ENCODE results near the gene ABLIM1.

ABLIM1 gene

GRCh38 chr10:114643158-114643557 is 14.9 kb downstream of the ABLIM1 start:
- TF ChIP-seq ZBTB7A (IDR thresholded peaks at IDR 0.05; ENCODE audit: low read depth) (no peak), USF1 (IDR thresholded peaks at IDR 0.05) (no peak), TEAD4 (IDR thresholded peaks at IDR 0.05) (no peak), CEBPB (IDR thresholded peaks at IDR 0.05) (no peak), NFIC (IDR thresholded peaks at IDR 0.05) (no peak), RAD21 (IDR thresholded peaks at IDR 0.05; ENCODE audit: low read depth) (no peak), TAF1 (IDR thresholded peaks at IDR 0.05; ENCODE audit: low read depth) (no peak), EGR1 (IDR thresholded peaks at IDR 0.05) (no peak), FOXM1 (IDR thresholded peaks at IDR 0.05; ENCODE audit: borderline replicate concordance, low read depth) (no peak), YY1 (IDR thresholded peaks at IDR 0.05; ENCODE audit: low read depth) (no peak), TCF12 (IDR thresholded peaks at IDR 0.05; ENCODE audit: low read depth) (no peak), CREB1 (IDR thresholded peaks at IDR 0.05; ENCODE audit: low read depth) (no peak), EP300 (IDR thresholded peaks at IDR 0.05; ENCODE audit: borderline replicate concordance) (no peak)
- TF ChIP-seq, protein P1, sequence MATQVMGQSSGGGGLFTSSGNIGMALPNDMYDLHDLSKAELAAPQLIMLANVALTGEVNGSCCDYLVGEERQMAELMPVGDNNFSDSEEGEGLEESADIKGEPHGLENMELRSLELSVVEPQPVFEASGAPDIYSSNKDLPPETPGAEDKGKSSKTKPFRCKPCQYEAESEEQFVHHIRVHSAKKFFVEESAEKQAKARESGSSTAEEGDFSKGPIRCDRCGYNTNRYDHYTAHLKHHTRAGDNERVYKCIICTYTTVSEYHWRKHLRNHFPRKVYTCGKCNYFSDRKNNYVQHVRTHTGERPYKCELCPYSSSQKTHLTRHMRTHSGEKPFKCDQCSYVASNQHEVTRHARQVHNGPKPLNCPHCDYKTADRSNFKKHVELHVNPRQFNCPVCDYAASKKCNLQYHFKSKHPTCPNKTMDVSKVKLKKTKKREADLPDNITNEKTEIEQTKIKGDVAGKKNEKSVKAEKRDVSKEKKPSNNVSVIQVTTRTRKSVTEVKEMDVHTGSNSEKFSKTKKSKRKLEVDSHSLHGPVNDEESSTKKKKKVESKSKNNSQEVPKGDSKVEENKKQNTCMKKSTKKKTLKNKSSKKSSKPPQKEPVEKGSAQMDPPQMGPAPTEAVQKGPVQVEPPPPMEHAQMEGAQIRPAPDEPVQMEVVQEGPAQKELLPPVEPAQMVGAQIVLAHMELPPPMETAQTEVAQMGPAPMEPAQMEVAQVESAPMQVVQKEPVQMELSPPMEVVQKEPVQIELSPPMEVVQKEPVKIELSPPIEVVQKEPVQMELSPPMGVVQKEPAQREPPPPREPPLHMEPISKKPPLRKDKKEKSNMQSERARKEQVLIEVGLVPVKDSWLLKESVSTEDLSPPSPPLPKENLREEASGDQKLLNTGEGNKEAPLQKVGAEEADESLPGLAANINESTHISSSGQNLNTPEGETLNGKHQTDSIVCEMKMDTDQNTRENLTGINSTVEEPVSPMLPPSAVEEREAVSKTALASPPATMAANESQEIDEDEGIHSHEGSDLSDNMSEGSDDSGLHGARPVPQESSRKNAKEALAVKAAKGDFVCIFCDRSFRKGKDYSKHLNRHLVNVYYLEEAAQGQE (IDR thresholded peaks at IDR 0.05; ENCODE audit: low read depth): no peak
- TF ChIP-seq, protein P2, sequence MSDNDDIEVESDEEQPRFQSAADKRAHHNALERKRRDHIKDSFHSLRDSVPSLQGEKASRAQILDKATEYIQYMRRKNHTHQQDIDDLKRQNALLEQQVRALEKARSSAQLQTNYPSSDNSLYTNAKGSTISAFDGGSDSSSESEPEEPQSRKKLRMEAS (IDR thresholded peaks at IDR 0.05): no peak

- TF ChIP-seq, protein P1 (IDR thresholded peaks at IDR 0.05; ENCODE audit: low read depth): no peak
- no peak for TF ChIP-seq EP300 (IDR thresholded peaks at IDR 0.05; ENCODE audit: borderline replicate concordance)
- TF ChIP-seq RAD21 (IDR thresholded peaks at IDR 0.05; ENCODE audit: low read depth): no peak
- TF ChIP-seq EGR1 (IDR thresholded peaks at IDR 0.05): no peak
- TF ChIP-seq USF1 (IDR thresholded peaks at IDR 0.05): no peak
- TF ChIP-seq TCF12 (IDR thresholded peaks at IDR 0.05; ENCODE audit: low read depth): no peak
- TF ChIP-seq ZBTB7A (IDR thresholded peaks at IDR 0.05; ENCODE audit: low read depth): no peak
- TF ChIP-seq YY1 (IDR thresholded peaks at IDR 0.05; ENCODE audit: low read depth): no peak
- TF ChIP-seq NFIC (IDR thresholded peaks at IDR 0.05): no peak
- TF ChIP-seq CEBPB (IDR thresholded peaks at IDR 0.05): no peak
These were observed 15.3 kb downstream of the ABLIM1 start for GRCh38 chr10:114642729-114643128.

- TF ChIP-seq RAD21 (IDR thresholded peaks at IDR 0.05; ENCODE audit: low read depth): peak; percentile 25
- TF ChIP-seq, protein P2 (IDR thresholded peaks at IDR 0.05): peak; percentile 84
- no peak for TF ChIP-seq ZBTB7A (IDR thresholded peaks at IDR 0.05; ENCODE audit: low read depth)
- TF ChIP-seq USF1 (IDR thresholded peaks at IDR 0.05): no peak
- TF ChIP-seq TEAD4 (IDR thresholded peaks at IDR 0.05): peak; percentile 55; the same call in 1 of the 2 replicates
- TF ChIP-seq, protein P1 (IDR thresholded peaks at IDR 0.05; ENCODE audit: low read depth): no peak
- peak; percentile 28; the same call in 1 of the 2 replicates for TF ChIP-seq NFIC (IDR thresholded peaks at IDR 0.05)
- TF ChIP-seq CREB1 (IDR thresholded peaks at IDR 0.05; ENCODE audit: low read depth): no peak
- TF ChIP-seq FOXM1 (IDR thresholded peaks at IDR 0.05; ENCODE audit: borderline replicate concordance, low read depth): 0 out of 2 replicates have a peak, but pooled peaks have one; percentile 46
- TF ChIP-seq TAF1 (IDR thresholded peaks at IDR 0.05; ENCODE audit: low read depth): no peak
- no peak for TF ChIP-seq EGR1 (IDR thresholded peaks at IDR 0.05)
- TF ChIP-seq YY1 (IDR thresholded peaks at IDR 0.05; ENCODE audit: low read depth): no peak; the same call in 1 of the 2 replicates
- TF ChIP-seq CEBPB (IDR thresholded peaks at IDR 0.05): peak; percentile 7; the same call in 1 of the 2 replicates
- peak; percentile 71; the same call in 1 of the 2 replicates for TF ChIP-seq EP300 (IDR thresholded peaks at IDR 0.05; ENCODE audit: borderline replicate concordance)
- TF ChIP-seq TCF12 (IDR thresholded peaks at IDR 0.05; ENCODE audit: low read depth): peak; percentile 59; the same call in 1 of the 2 replicates
These were observed 19.1 kb downstream of the ABLIM1 start for GRCh38 chr10:114638821-114639625.

All from Ishikawa (cell line).